ENCODE results near the gene UNC45A.
"Not testable (repeated sequence)": the region's sequence is repeated elsewhere in the genome, so short reads cannot be mapped to it uniquely, and the experiment has no call there.

Gene UNC45A, protein sequence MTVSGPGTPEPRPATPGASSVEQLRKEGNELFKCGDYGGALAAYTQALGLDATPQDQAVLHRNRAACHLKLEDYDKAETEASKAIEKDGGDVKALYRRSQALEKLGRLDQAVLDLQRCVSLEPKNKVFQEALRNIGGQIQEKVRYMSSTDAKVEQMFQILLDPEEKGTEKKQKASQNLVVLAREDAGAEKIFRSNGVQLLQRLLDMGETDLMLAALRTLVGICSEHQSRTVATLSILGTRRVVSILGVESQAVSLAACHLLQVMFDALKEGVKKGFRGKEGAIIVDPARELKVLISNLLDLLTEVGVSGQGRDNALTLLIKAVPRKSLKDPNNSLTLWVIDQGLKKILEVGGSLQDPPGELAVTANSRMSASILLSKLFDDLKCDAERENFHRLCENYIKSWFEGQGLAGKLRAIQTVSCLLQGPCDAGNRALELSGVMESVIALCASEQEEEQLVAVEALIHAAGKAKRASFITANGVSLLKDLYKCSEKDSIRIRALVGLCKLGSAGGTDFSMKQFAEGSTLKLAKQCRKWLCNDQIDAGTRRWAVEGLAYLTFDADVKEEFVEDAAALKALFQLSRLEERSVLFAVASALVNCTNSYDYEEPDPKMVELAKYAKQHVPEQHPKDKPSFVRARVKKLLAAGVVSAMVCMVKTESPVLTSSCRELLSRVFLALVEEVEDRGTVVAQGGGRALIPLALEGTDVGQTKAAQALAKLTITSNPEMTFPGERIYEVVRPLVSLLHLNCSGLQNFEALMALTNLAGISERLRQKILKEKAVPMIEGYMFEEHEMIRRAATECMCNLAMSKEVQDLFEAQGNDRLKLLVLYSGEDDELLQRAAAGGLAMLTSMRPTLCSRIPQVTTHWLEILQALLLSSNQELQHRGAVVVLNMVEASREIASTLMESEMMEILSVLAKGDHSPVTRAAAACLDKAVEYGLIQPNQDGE

DNA sequence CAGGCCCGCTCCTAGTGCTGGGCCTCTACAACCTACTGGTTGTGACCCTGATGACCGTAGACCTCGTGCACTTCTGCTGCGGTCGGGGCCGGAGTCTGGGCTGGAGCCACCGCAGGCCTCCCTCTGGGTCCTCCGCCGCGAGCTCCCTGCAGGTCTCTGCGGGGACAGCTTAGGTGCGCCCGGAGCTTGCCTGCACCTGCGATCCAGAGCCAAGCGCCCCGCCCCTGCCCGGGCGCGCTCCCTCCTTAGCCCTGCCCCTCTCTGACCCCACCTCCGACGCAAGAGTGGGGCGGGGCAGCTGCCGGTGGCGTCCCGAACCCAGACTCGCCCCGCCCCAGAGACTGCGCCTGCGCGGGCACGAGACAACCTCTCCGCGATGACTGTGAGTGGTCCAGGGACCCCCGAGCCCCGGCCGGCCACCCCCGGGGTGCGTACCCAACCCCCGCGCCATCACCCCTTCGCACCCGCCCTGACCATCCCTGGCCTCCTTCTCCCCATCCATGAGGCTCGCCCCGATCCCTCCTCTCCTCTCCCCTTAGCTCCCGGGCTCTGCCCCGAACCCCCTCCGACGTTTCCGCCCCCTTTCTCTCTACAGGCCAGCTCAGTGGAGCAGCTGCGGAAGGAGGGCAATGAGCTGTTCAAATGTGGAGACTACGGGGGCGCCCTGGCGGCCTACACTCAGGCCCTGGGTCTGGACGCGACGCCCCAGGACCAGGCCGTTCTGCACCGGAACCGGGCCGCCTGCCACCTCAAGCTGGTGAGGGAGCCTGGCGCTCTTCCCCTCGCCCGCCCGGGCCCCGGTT lies at the start of gene UNC45A:
TSS of gene UNC45A (plus strand) at position 337 of the 803 bp plus-strand sequence. CDS start at position 377, 40 bp downstream.
- peak; percentile 80 for DNase-seq

DNA sequence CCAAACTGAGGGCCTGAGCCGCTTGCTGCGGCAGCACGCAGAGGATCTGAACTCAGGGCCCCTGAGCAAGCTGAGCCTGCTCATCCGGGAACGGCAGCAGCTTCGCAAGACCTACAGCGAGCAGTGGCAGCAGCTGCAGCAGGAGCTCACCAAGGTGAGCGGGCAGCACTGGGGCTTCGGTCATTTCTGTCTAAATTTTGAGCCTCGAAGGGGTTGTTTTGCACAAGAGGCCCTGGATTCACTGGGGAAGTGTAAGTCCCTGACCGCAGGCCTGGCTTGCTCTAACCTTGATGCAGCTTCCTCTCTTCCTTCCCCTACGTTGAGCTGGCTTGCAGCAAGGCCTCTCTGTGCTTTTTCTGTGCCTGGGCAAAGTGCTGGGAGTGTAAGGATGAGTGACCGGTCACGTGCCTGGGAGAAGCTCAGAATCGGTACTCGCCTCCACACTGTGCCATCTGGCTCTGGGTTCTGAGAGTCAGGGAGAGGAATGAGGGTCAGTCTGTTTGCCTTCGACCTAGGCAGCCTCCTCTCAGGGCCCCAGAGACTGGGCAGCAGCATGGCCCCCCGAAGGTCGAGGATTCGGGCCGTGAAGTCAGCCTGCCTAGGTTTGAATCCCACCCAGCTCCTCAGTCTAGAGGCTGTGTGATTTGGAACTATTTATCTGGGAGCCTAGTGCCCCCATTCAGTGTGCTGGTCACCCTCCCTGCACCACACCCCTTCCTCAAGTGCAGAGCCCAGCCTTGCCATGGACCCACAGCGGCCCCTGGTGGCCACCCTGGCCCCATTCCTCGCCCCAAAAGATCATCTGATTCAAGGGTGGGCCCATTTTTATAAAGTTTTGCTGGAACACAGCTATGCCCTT lies 49.4 kb upstream of the UNC45A start:
- DNase-seq, result no peak

DNA sequence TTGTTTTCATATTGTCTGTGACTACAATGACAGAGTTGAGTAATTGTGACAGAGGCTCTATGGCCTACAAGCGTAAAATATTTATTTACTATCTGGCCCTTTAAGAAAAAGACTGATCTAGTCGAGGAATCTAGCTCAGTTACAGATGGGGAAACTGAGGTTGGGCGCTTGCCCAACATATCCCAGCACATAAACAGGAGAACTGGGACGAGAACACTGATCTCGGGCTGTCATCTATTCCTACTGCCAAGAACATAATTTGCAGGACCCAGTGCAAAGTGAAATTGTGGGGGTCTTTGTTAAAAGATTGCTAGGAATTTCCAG lies 48.8 kb upstream of the UNC45A start:
- DNase-seq, result no peak

DNA sequence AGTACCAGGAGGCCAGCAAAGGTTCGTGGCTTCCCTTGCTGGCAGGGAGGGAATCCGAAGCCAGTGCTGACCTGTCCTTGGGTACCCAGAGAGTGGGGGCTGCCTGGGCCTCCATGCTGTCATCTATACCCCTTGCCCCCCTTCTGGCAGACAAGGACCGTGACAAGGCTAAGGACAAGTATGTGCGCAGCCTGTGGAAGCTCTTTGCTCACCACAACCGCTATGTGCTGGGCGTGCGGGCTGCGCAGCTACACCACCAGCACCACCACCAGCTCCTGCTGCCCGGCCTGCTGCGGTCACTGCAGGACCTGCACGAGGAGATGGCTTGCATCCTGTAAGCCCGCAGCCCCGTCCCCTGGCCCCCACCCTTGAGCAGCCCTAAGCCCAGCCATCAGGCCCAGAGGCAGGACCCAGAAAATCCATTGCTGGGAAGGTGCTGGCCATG lies 48.0 kb upstream of the UNC45A start:
- no peak for DNase-seq

DNA sequence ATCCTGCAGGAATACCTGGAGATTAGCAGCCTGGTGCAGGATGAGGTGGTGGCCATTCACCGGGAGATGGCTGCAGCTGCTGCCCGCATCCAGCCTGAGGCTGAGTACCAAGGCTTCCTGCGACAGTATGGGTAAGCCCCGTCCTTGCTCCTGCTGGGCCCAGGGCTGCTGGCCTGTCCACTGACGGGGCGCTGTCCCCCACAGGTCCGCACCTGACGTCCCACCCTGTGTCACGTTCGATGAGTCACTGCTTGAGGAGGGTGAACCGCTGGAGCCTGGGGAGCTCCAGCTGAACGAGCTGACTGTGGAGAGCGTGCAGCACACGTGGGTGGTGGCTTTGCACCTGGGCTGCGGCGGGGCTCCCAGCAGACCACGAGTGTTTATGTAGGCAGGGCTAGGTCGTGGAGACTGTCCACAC lies 45.8 kb upstream of the UNC45A start:
- DNase-seq, result no peak

DNA sequence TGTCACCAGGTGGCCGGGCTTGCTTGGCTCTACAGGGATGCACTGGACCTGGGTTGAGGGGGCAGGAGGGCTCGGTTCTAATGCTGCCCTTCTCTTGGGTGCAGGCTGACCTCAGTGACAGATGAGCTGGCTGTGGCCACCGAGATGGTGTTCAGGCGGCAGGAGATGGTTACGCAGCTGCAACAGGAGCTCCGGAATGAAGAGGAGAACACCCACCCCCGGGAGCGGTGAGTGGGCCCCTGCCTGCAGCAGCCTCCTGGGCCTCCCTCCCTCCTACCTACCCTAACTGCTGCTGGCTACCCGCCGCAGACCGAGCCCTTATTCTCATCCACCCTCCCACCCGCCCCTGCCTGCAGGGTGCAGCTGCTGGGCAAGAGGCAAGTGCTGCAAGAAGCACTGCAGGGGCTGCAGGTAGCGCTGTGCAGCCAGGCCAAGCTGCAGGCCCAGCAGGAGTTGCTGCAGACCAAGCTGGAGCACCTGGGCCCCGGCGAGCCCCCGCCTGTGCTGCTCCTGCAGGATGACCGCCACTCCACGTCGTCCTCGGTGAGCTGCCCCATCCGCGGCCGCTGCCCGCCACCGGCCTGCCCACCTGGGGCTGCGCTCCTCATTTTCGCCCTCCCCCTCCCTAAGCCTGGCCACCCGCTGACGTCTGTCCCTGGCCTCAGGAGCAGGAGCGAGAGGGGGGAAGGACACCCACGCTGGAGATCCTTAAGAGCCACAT lies 45.2 kb upstream of the UNC45A start:
- DNase-seq, result no peak

DNA sequence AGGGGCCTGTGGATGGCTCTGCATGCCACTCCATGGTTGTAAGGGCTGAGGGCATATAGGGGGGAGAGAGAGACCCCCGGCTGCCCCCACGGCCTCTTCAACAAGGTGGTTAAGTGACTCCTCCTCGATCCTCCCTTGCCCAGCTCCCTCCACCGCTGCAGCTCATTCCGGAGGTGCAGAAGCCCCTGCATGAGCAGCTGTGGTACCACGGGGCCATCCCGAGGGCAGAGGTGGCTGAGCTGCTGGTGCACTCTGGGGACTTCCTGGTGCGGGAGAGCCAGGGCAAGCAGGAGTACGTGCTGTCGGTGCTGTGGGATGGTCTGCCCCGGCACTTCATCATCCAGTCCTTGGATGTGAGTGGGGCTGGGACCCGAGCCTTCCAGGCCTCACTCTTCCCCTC lies 44.2 kb upstream of the UNC45A start:
- no peak for DNase-seq

DNA sequence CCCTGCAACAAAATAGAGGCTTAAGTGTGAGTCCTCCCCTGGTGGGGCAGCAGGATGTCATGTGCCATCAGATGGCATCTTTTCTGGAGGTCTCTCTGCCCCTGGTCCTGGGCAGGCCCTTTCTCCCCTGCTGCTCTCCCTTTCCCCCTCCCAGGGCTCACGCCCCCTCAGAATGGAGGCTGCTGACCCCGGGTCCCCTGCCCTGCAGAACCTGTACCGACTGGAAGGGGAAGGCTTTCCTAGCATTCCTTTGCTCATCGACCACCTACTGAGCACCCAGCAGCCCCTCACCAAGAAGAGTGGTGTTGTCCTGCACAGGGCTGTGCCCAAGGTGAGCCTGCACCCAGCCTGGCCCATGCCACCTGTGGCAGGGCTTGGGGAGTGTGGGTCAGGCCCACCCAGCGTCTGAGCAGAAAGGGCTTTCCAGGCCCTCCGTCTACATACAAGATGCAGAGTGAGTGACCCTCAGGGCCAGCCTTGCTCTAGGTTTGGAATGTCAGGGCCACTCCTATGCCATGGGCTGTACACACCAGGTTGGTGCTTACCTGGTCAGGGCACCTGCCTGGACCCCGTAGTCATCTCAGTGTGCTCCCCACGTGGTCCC lies 43.6 kb upstream of the UNC45A start:
- DNase-seq, result no peak

DNA sequence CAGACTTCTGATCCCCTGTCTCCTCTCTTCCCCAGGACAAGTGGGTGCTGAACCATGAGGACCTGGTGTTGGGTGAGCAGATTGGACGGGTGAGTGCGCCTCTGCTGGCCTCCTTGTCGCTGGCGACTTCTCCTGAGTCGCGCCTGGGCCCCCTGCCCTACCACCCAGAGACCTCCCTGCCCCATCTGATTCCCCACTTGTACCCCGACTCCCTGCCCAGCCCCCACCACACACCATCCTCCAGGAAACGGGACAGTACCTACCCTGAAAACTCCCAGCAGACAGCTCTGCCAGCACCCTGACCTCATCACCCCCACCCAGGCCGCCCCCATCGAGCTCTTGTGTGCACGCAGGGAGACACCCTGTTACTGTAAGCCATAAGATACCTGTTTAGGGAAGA lies 43.1 kb upstream of the UNC45A start:
- no peak for DNase-seq

DNA sequence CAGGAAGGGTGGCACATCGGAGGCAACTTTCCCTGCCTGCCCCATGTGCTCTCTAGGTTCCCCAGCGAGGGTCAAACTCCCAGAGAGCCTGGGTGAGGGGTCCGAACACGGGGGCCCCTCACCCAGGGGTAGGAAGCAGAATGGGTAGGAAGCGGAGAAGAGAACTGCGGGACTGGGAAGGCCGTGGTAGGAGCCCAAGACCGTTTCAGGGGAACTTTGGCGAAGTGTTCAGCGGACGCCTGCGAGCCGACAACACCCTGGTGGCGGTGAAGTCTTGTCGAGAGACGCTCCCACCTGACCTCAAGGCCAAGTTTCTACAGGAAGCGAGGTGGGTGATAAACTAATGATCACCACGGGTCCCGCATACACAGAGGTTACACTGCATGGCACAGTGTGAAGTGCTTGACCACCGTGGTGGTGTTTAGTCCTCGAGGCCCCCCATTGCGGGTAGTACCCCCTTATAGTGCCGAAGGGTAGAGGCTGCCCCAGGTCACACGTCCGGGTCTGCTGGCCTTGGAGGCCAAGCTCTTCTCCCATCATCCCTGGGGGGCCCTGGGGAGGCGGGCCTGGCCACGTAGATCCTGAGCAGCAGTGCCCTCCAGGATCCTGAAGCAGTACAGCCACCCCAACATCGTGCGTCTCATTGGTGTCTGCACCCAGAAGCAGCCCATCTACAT lies 42.4 kb upstream of the UNC45A start:
- DNase-seq, result no peak

DNA sequence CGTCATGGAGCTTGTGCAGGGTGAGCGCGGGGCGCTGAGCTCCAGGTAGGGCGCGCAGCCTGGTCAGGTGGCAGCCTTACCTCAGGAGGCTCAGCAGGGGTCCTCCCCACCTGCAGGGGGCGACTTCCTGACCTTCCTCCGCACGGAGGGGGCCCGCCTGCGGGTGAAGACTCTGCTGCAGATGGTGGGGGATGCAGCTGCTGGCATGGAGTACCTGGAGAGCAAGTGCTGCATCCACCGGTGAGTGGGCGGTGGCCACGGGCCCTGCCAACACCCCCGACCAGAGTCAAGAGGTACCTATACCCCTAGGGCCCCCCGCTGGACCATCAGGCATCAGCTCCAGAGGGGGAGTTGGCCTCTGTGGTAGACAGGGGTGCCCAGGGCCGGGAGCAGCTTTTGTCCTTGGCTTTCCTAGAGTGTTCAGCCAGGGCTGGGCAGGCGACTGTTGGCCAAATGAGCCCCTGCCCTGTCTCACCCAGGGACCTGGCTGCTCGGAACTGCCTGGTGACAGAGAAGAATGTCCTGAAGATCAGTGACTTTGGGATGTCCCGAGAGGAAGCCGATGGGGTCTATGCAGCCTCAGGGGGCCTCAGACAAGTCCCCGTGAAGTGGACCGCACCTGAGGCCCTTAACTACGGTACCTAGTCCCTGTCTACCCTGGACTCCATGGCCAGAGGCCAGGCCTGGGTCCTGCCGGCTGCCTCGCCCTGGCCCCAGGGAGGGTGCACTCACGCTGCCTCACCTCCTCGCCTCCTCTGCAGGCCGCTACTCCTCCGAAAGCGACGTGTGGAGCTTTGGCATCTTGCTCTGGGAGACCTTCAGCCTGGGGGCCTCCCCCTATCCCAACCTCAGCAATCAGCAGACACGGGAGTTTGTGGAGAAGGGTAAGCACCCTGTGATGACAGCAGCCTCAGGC lies 41.7 kb upstream of the UNC45A start:
- DNase-seq, result no peak

DNA sequence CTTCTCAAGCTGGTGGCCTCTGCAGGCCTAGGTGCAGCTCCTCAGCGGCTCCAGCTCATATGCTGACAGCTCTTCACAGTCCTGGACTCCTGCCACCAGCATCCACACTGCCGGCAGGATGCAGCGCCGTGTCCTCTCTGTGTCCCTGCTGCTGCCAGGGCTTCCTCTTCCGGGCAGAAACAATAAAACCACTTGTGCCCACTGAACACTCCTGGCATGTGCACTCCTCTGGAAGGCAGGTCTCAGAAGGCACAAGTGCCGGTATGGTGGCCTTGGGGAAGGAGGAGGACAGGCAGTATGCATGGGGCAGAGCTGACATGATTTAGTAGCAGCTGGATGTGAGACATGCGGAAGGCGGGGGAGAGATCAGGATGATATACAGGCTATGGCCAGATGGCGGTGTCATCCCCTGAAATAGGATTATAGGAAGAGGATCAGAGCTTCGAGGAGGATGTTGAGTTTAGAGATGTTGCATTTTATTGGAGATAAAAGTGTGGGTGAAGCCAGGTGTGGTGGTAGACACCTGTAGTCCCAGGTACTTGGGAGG lies 39.4 kb upstream of the UNC45A start:
- DNase-seq, result no peak

DNA sequence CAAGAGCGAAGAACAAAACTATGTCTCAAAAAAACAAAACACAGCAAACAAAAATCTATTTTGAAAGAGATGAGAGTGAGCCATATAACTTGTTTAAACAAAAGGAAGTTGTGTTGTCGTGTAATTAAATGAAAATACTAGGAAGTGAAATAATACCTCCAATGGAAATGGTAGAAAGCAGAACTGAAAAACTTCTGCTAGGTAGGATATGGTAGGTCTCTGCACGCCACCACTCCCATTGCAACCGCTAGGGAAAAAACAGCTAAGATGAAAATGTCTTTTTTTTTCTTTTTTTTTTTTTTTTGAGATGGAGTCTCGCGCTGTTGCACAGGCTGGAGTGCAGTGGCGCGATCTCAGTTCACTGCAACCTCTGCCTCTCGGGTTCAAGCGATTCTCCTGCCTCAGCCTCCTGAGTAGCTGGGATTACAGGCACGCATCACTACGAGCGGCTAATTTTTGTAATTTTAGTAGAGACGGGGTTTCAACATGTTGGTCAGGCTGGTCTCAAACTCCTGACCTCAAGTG lies 37.9 kb upstream of the UNC45A start:
- not testable (repeated sequence) for DNase-seq

DNA sequence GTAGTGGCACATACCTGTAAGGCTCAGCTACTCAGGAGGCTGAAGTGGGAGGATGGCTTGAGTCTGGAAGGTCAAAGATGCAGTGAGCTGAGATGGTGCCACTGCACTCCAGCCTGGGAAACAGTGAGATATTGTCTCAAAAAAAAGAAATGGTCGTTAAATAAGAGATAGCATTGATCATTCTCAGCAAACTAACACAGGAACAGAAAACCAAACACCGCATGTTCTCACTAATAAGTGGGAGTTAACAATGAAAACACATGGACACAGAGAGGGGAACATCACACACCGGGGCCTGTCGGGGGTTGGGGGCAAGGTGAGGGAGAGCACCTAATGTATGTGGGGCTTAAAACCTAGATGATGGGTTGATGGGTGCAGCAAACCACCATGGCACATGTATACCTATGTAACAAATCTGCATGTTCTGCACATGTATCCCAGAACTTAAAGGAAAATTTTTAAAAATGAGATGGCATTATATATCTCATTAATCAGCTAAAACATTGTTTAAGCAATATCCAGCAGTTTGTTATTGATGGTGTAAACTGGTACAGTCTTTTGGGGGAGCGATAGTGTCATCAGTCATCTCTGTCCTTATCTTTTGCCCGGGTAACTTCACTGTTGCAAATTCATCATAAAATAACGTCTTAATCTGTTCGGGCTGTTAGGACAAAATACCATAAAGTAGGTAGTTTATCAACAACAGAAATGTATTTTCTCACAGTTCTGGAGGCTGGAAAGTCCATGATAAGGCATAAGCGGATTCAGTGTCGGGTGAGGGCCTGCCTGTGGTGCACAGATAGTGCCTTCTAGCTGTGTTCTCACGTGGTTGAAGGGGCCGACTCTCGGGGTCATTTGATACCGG lies 33.7 kb upstream of the UNC45A start:
- DNase-seq, result no peak

DNA sequence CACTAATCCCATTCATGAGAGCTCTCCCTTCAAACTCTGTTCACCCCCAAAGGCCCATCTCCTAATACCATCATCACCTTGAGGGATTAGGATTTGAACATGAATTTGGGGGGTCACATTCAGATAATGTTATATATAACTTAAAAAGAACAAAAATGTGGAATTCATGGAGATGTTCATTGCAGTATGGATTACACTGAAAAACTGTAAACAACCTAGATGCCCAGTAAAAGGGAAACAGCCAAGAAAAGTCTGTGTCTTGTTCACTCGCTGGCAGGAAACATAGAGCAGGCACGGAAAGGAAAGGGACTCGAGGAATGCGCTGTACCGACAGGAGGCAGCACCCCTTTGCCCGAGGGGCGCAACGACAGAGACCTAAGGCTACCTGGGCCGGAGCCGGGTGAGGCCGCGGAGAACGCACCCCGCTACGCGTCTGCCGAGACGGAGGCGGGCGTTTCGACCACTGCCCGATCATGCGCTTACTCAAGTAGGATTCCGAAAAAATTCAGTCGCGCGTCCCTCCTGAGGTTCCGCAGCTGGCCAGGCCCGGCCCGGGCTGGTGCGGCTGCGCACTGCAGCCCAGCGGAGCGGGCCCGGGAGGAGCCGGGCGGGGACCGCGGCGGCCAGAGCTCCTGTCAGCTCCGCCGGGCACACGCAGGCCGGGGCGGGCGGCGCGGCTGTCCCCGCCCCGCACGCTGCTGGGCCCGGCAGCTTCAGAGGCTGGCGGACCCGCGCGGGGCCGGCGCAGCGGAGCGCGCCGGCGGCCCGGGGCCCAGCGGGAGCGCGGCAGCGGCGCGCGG lies 32.8 kb upstream of the UNC45A start:
- DNase-seq, result peak; percentile 69

DNA sequence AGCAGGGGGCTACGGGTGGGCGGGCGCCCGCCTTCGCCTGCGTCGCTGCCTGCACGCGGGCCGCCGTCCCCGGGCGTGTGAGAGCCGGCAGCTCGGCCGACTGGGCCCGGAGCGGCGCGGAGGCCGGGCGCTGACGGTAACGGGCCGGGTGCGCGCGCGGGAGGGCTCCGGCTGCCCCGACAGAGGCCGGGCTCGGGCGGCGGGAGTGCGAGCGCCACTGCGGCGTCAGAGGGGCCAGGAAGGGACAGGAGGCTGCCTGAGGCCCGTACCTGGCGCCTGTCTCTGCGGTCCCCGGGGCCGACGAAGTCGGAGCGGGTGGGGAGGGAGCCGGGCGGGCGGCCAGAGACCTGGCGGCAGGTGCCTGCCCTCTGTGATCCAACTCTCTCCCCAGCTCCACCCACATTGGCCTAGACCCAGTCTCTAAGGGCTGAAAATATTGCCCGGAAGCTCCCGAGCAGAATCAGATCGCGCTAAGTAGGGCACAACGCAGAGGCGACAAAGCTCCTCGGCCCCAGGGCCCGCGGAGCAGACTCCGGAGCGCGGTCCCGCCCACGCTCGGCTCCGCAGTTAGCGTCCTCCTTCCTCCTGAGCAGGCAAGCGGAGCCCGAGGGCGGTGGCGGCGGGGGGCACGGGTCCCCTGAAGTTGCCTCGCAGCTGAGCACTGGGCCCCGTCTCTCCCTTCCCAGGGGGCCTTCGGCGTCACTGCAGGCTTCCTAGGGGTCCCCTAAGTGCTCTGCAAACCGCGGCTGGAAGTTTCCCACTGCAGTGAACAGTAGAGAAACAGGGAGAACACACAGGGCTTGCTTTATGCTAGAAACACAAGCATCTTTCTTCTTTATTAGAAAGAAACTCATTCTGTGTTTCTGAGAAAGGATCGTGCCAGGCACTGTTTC lies 32.0 kb upstream of the UNC45A start, which contains the start of gene MAN2A2:
TSS of gene MAN2A2 (plus strand) at position 463 of the 893 bp plus-strand sequence. CDS start 906 bp downstream, outside the sequence.
- peak; percentile 30 for DNase-seq

All from kidney glomerular epithelial cell (primary cell).